ENCODE data around the gene HSD17B4. TPM values are rescaled to one million over a fixed set of nuclear protein-coding genes. Genes with fewer than 3 reads are reported as not detected.
"Not testable (repeated sequence)": the region's sequence is repeated elsewhere in the genome, so short reads cannot be mapped to it uniquely, and the experiment has no call there.

HSD17B4 gene
- total RNA-seq, 1 experiment from 2014 or later: 163 TPM

GRCh38 chr5:119476341-119476740, 24.0 kb downstream of the HSD17B4 start:
- peaks cover 58% of the 10 kb centered on the region for H3K36me3 Mint-ChIP-seq (ENCODE audit: insufficient read depth, unreplicated experiment)
- intact Hi-C loops (cut with micrococcal nuclease): no loop called here
- TF ChIP-seq CTCF (IDR thresholded peaks at IDR 0.05; ENCODE audit: unreplicated experiment): no peak

GRCh38 chr5:119478781-119479180, 26.5 kb downstream of the HSD17B4 start:
- CTCF ChIA-PET: interaction anchor here (0.5 to 1.3 kb wide), 4 partner anchors 11 to 268 kb away, joined by 3 to 5 read pairs (median 3); no protein-coding TSS in a partner anchor
- Mint-ChIP-seq H3K27ac (ENCODE audit: low read depth, unreplicated experiment) (no peak overlapping the region), H3K36me3 (ENCODE audit: insufficient read depth, unreplicated experiment) (peaks cover 62% of the 10 kb centered on the region), H3K4me3 (ENCODE audit: unreplicated experiment) (no peak overlapping the region), H3K4me1 (ENCODE audit: insufficient read depth, unreplicated experiment) (peaks cover 6% of the 10 kb centered on the region), H3K27me3 (ENCODE audit: insufficient read depth, unreplicated experiment) (no peaks in the 10 kb centered on the region), H3K9me3 (ENCODE audit: unreplicated experiment) (no peaks in the 10 kb centered on the region)
- peak; percentile 54 for DNase-seq (ENCODE audit: unreplicated experiment)
- intact Hi-C loops (cut with micrococcal nuclease): no loop called here
- BruUV-seq (replicated peaks): no TSS peak
- no peak for TF ChIP-seq CTCF (IDR thresholded peaks at IDR 0.05; ENCODE audit: unreplicated experiment)
- POLR2A ChIA-PET: interaction anchor here (0.7 to 1.6 kb wide), 4 partner anchors 11 to 68 kb away, joined by 3 to 7 read pairs (median 3); no protein-coding TSS in a partner anchor

More at GRCh38 chr5:119476341-119476740, 24.0 kb downstream of the HSD17B4 start:
- DNase-seq (ENCODE audit: unreplicated experiment): no peak
- CTCF ChIA-PET: interaction anchor here (0.7 kb wide), 1 partner anchor 18 kb away, joined by 4 read pairs; no protein-coding TSS in a partner anchor
- H3K27me3 Mint-ChIP-seq (ENCODE audit: insufficient read depth, unreplicated experiment): no peaks in the 10 kb centered on the region
- H3K4me1 Mint-ChIP-seq (ENCODE audit: insufficient read depth, unreplicated experiment): peaks cover 6% of the 10 kb centered on the region
- no TSS peak for BruUV-seq (replicated peaks)
- H3K27ac Mint-ChIP-seq (ENCODE audit: low read depth, unreplicated experiment): no peak overlapping the region
- H3K9me3 Mint-ChIP-seq (ENCODE audit: unreplicated experiment): no peaks in the 10 kb centered on the region
- POLR2A ChIA-PET: interaction anchor here (0.6 to 0.7 kb wide), 2 partner anchors 10 to 901 kb away, joined by 3 to 5 read pairs; no protein-coding TSS in a partner anchor
- H3K4me3 Mint-ChIP-seq (ENCODE audit: unreplicated experiment): no peak overlapping the region

- BruUV-seq (replicated peaks); POLR2A ChIA-PET; H3K27me3 Mint-ChIP-seq (ENCODE audit: insufficient read depth, unreplicated experiment); H3K27ac Mint-ChIP-seq (ENCODE audit: low read depth, unreplicated experiment); CTCF ChIA-PET; DNase-seq (ENCODE audit: unreplicated experiment); H3K9me3 Mint-ChIP-seq (ENCODE audit: unreplicated experiment); H3K4me1 Mint-ChIP-seq (ENCODE audit: insufficient read depth, unreplicated experiment); intact Hi-C loops (cut with micrococcal nuclease); H3K4me3 Mint-ChIP-seq (ENCODE audit: unreplicated experiment): not testable (repeated sequence)
- peaks cover 54% of the 10 kb centered on the region for H3K36me3 Mint-ChIP-seq (ENCODE audit: insufficient read depth, unreplicated experiment)
Measured at GRCh38 chr5:119480629-119481028, 28.3 kb downstream of the HSD17B4 start.

GRCh38 chr5:119483155-119483554, 30.9 kb downstream of the HSD17B4 start:
- intact Hi-C loops (cut with micrococcal nuclease): no loop called here
- ChIA-PET CTCF (interaction anchor here (0.6 to 1.5 kb wide), 4 partner anchors 13 to 1334 kb away, joined by 3 to 4 read pairs (median 3); no protein-coding TSS in a partner anchor), POLR2A (interaction anchor here (0.6 to 0.7 kb wide), 2 partner anchors 31 to 1931 kb away, joined by 4 read pairs; no protein-coding TSS in a partner anchor)
- no peak overlapping the region for H3K4me3 Mint-ChIP-seq (ENCODE audit: unreplicated experiment)
- H3K36me3 Mint-ChIP-seq (ENCODE audit: insufficient read depth, unreplicated experiment): peaks cover 49% of the 10 kb centered on the region
- TF ChIP-seq CTCF (IDR thresholded peaks at IDR 0.05; ENCODE audit: unreplicated experiment): no peak
- H3K27me3 Mint-ChIP-seq (ENCODE audit: insufficient read depth, unreplicated experiment): no peaks in the 10 kb centered on the region
- no peak overlapping the region for H3K27ac Mint-ChIP-seq (ENCODE audit: low read depth, unreplicated experiment)
- peaks cover 4% of the 10 kb centered on the region for H3K4me1 Mint-ChIP-seq (ENCODE audit: insufficient read depth, unreplicated experiment)
- DNase-seq (ENCODE audit: unreplicated experiment): no peak
- H3K9me3 Mint-ChIP-seq (ENCODE audit: unreplicated experiment): no peaks in the 10 kb centered on the region
- no TSS peak for BruUV-seq (replicated peaks)
